Hepatocyte (in vitro differentiated cells): Measurements from ENCODE around the gene CRADD. TPM values are rescaled to one million over a fixed set of nuclear protein-coding genes. Genes with fewer than 3 reads are reported as not detected.

Experiments used
- DNase-seq: peaks from one replicate; pipeline ENCODE4 v3.0.0-alpha.2; 2016; ENCODE audit warnings: low spot score
- H2AFZ ChIP-seq: fragments of 200-600 bp; sonication (generic); 2 replicates; pipeline ENCODE4 v1.6.0; 2016; ENCODE audit warnings: antibody characterized with exemption, mild to moderate bottlenecking
- H3K27ac ChIP-seq: fragments of 200-600 bp; sonication (generic); 2 replicates; pipeline ENCODE4 v1.5.1; 2016; ENCODE audit warnings: mild to moderate bottlenecking
- H3K27me3 ChIP-seq: fragments of 200-600 bp; sonication (generic); 2 replicates; pipeline ENCODE4 v1.6.1; 2016
- H3K36me3 ChIP-seq: fragments of 200-600 bp; sonication (generic); replicated peaks from 2 replicates; pipeline ENCODE4 v1.5.1; 2016; ENCODE audit warnings: low read depth; ENCODE audit not compliant: insufficient read depth
- H3K4me1 ChIP-seq: fragments of 200-600 bp; sonication (generic); 2 replicates; pipeline ENCODE4 v1.5.1; 2016; ENCODE audit warnings: mild to moderate bottlenecking, moderate library complexity; ENCODE audit not compliant: insufficient read depth
- H3K4me2 ChIP-seq: fragments of 200-600 bp; sonication (generic); 2 replicates; pipeline ENCODE4 v1.6.0; 2016
- H3K4me3 ChIP-seq: fragments of 200-600 bp; sonication (generic); 2 replicates; pipeline ENCODE4 v1.5.1; 2016; ENCODE audit warnings: mild to moderate bottlenecking
- H3K79me2 ChIP-seq: fragments of 200-600 bp; sonication (generic); 2 replicates; pipeline ENCODE4 v1.6.0; 2017; ENCODE audit warnings: mild to moderate bottlenecking
- H3K9me2 ChIP-seq: fragments of 200-600 bp; sonication (generic); replicated peaks from 2 replicates; pipeline ENCODE4 v1.6.0; 2017; ENCODE audit warnings: mild to moderate bottlenecking; ENCODE audit not compliant: insufficient read depth
- H3K9me3 ChIP-seq: fragments of 200-600 bp; sonication (generic); 2 replicates; pipeline ENCODE4 v1.5.1; 2016; ENCODE audit warnings: low read depth, mild to moderate bottlenecking
- H4K20me1 ChIP-seq: fragments of 200-600 bp; sonication (generic); 2 replicates; pipeline ENCODE4 v1.6.0; 2016; ENCODE audit warnings: mild to moderate bottlenecking; ENCODE audit not compliant: insufficient read depth, poor library complexity, severe bottlenecking
- CTCF ChIP-seq: fragments of 200-600 bp; sonication (generic); IDR thresholded peaks from 2 replicates; pipeline ENCODE4 v1.5.1; 2016; ENCODE audit warnings: antibody characterized with exemption, mild to moderate bottlenecking; ENCODE audit not compliant: poor library complexity
- EZH2 ChIP-seq: fragments of 200-600 bp; sonication (generic); IDR thresholded peaks from 2 replicates; pipeline ENCODE4 v1.6.1; 2016; ENCODE audit warnings: antibody characterized with exemption, mild to moderate bottlenecking, borderline replicate concordance
- EZH2phosphoT487 ChIP-seq: fragments of 200-600 bp; sonication (generic); IDR thresholded peaks from one replicate; pipeline ENCODE4 v1.6.1; 2018; ENCODE audit warnings: antibody characterized with exemption, mild to moderate bottlenecking, low read depth, moderate library complexity; ENCODE audit not compliant: unreplicated experiment, severe bottlenecking
- WGBS: methylation state at CpG from one replicate; pipeline ENCODE4 v1.1.6; 2016; ENCODE audit warnings: low lambda C conversion rate; ENCODE audit errors: missing lambda C conversion rate; 5-methylcytosine and 5-hydroxymethylcytosine counted together
- polyA plus RNA-seq: library from polyadenylated mRNA; unstranded; fragments of >200 nt; fragmentation: Nextera tagmentation; extraction: Ambion mirVana; gene quantifications from 2 replicates; pipeline ENCODE4 v1.2.1, GENCODE V29; 2016
- total RNA-seq: library from RNA; depleted of rRNA; stranded (reverse); fragments of >200 nt; gene quantifications from 2 replicates; pipeline ENCODE4 v1.2.3, GENCODE V29; 2014

CRADD gene
- total and polyA plus RNA-seq, 2 experiments from 2014 or later, result 19.5 to 27.3 TPM

GRCh38 chr12:93855261-93855660 is 178.1 kb downstream of the CRADD start:
- Histone ChIP-seq H4K20me1 (no peaks in the 10 kb centered on the region), H3K9me2 (no peaks in the 10 kb centered on the region), H3K4me2 (no peak overlapping the region), H2AFZ (no peak overlapping the region), H3K27ac (no peak overlapping the region), H3K27me3 (no peaks in the 10 kb centered on the region), H3K79me2 (no peaks in the 10 kb centered on the region), H3K4me3 (no peak overlapping the region), H3K36me3 (no peaks in the 10 kb centered on the region), H3K9me3 (no peaks in the 10 kb centered on the region), H3K4me1 (peaks cover 11% of the 10 kb centered on the region)
- WGBS, result 86% methylated on average over 4 of the region's 4 CpGs
- no peak for DNase-seq
- TF ChIP-seq EZH2 (no peak), EZH2phosphoT487 (no peak), CTCF (no peak)

- no peak for DNase-seq
- Histone ChIP-seq H3K9me2 (no peaks in the 10 kb centered on the region), H3K4me3 (no peak overlapping the region), H2AFZ (no peak overlapping the region), H3K36me3 (no peaks in the 10 kb centered on the region), H3K9me3 (no peaks in the 10 kb centered on the region), H3K27me3 (no peaks in the 10 kb centered on the region), H3K4me1 (peaks cover 11% of the 10 kb centered on the region), H3K4me2 (no peak overlapping the region), H3K27ac (no peak overlapping the region), H4K20me1 (no peaks in the 10 kb centered on the region), H3K79me2 (no peaks in the 10 kb centered on the region)
- no peak for TF ChIP-seq EZH2phosphoT487
- TF ChIP-seq CTCF, result no peak
- TF ChIP-seq EZH2, result no peak
Measured at GRCh38 chr12:93856611-93857010, 179.4 kb downstream of the CRADD start.

GRCh38 chr12:93857279-93857938 is 180.2 kb downstream of the CRADD start:
- Histone ChIP-seq H3K9me3 (no peaks in the 10 kb centered on the region), H3K36me3 (no peaks in the 10 kb centered on the region), H3K79me2 (no peaks in the 10 kb centered on the region), H3K4me3 (no peak overlapping the region), H4K20me1 (no peaks in the 10 kb centered on the region), H3K4me1 (peaks cover 11% of the 10 kb centered on the region), H3K27ac (no peak overlapping the region), H3K9me2 (no peaks in the 10 kb centered on the region), H2AFZ (no peak overlapping the region), H3K27me3 (no peaks in the 10 kb centered on the region), H3K4me2 (no peak overlapping the region)
- no peak for TF ChIP-seq EZH2phosphoT487
- no peak for TF ChIP-seq CTCF
- no peak for TF ChIP-seq EZH2
- no peak for DNase-seq
- whole genome bisulfite sequencing, result 86% methylated on average over 5 of the region's 5 CpGs
